ENCODE measurements around the gene OPCML.

Gene OPCML

GRCh38 chr11:133271206-133271605 is 261.1 kb downstream of the OPCML start:
- Histone ChIP-seq H4K20me1 (ENCODE audit: insufficient read depth) (no peaks in the 10 kb centered on the region), H3K4me2 (0 out of 2 replicates have a peak overlapping the region, but pooled peaks have one; percentile 47), H3K4me1 (ENCODE audit: low read depth, poor library complexity, severe bottlenecking) (peaks cover 46% of the 10 kb centered on the region), H3K36me3 (ENCODE audit: insufficient read depth) (no peaks in the 10 kb centered on the region), H3K4me3 (IDR thresholded peaks at IDR 0.05; ENCODE audit: insufficient read depth, low read depth, low read length) (no peak overlapping the region), H3K9ac (no peak overlapping the region), H3K79me2 (ENCODE audit: insufficient read depth, low read depth) (no peaks in the 10 kb centered on the region), H3K27ac (no peak overlapping the region), H3K27me3 (ENCODE audit: insufficient read depth, low read depth) (no peaks in the 10 kb centered on the region), H2AFZ (ENCODE audit: low read depth) (no peak overlapping the region)
- TF ChIP-seq CTCF (conservative IDR thresholded peaks at IDR 0.05; ENCODE audit: low read depth, low read length) = no peak

- H3K4me1 ChIP-seq (ENCODE audit: low read depth, poor library complexity, severe bottlenecking) = peaks cover 46% of the 10 kb centered on the region
- no peak for TF ChIP-seq CTCF (conservative IDR thresholded peaks at IDR 0.05; ENCODE audit: low read depth, low read length)
- peak overlapping the region; percentile 23; the same call in 1 of the 2 replicates for H2AFZ ChIP-seq (ENCODE audit: low read depth)
- no peaks in the 10 kb centered on the region for H3K36me3 ChIP-seq (ENCODE audit: insufficient read depth)
- H3K27ac ChIP-seq = peak overlapping the region; percentile 83
- no peaks in the 10 kb centered on the region for H3K27me3 ChIP-seq (ENCODE audit: insufficient read depth, low read depth)
- peak overlapping the region; percentile 47 for H3K4me2 ChIP-seq
- H3K4me3 ChIP-seq (IDR thresholded peaks at IDR 0.05; ENCODE audit: insufficient read depth, low read depth, low read length) = no peak overlapping the region
- peak overlapping the region; percentile 39; the same call in 1 of the 2 replicates for H3K9ac ChIP-seq
- H3K79me2 ChIP-seq (ENCODE audit: insufficient read depth, low read depth) = no peaks in the 10 kb centered on the region
- H4K20me1 ChIP-seq (ENCODE audit: insufficient read depth) = no peaks in the 10 kb centered on the region
These were observed 263.0 kb downstream of the OPCML start for GRCh38 chr11:133269267-133269666.

GRCh38 chr11:133266986-133267385 is 265.3 kb downstream of the OPCML start:
- no peak for TF ChIP-seq CTCF (conservative IDR thresholded peaks at IDR 0.05; ENCODE audit: low read depth, low read length)
- Histone ChIP-seq H4K20me1 (ENCODE audit: insufficient read depth) (no peaks in the 10 kb centered on the region), H3K4me2 (no peak overlapping the region), H3K36me3 (ENCODE audit: insufficient read depth) (no peaks in the 10 kb centered on the region), H2AFZ (ENCODE audit: low read depth) (no peak overlapping the region), H3K4me1 (ENCODE audit: low read depth, poor library complexity, severe bottlenecking) (peaks cover 46% of the 10 kb centered on the region), H3K27ac (no peak overlapping the region), H3K27me3 (ENCODE audit: insufficient read depth, low read depth) (no peaks in the 10 kb centered on the region), H3K79me2 (ENCODE audit: insufficient read depth, low read depth) (no peaks in the 10 kb centered on the region), H3K4me3 (IDR thresholded peaks at IDR 0.05; ENCODE audit: insufficient read depth, low read depth, low read length) (no peak overlapping the region), H3K9ac (no peak overlapping the region)

GRCh38 chr11:133265530-133266035 is 266.7 kb downstream of the OPCML start:
- H3K79me2 ChIP-seq (ENCODE audit: insufficient read depth, low read depth) = no peaks in the 10 kb centered on the region
- peaks cover 33% of the 10 kb centered on the region for H3K4me1 ChIP-seq (ENCODE audit: low read depth, poor library complexity, severe bottlenecking)
- H3K4me2 ChIP-seq = no peak overlapping the region
- H2AFZ ChIP-seq (ENCODE audit: low read depth) = no peak overlapping the region
- no peaks in the 10 kb centered on the region for H4K20me1 ChIP-seq (ENCODE audit: insufficient read depth)
- no peaks in the 10 kb centered on the region for H3K36me3 ChIP-seq (ENCODE audit: insufficient read depth)
- TF ChIP-seq CTCF (conservative IDR thresholded peaks at IDR 0.05; ENCODE audit: low read depth, low read length) = no peak
- H3K27me3 ChIP-seq (ENCODE audit: insufficient read depth, low read depth) = no peaks in the 10 kb centered on the region
- H3K27ac ChIP-seq = no peak overlapping the region
- H3K4me3 ChIP-seq (IDR thresholded peaks at IDR 0.05; ENCODE audit: insufficient read depth, low read depth, low read length) = no peak overlapping the region
- no peak overlapping the region for H3K9ac ChIP-seq

Measured in KMS-11 (cell line).